CD8-positive, alpha-beta memory T cell (primary cell): ENCODE data around the gene TIGD1. TPM values are rescaled to one million over a fixed set of nuclear protein-coding genes. Genes with fewer than 3 reads are reported as not detected.
A peak's percentile ranks its signal among the peaks of the same experiment; 100 is the strongest.

Experiments used
- CTCF ChIA-PET: fragments of 350-600 bp; sonication (Branson Sonifier 250); formaldehyde crosslinking; loops from one replicate; lab custom pipeline; 2021; ENCODE audit warnings: antibody characterized with exemption; lab: Charles Lee
- POLR2A ChIA-PET: fragments of 350-600 bp; sonication (Branson Sonifier 250); formaldehyde crosslinking; loops from one replicate; lab custom pipeline; 2021; ENCODE audit warnings: antibody characterized with exemption; lab: Charles Lee
- DNase-seq, 5 donors: peaks; one replicate each; pipeline versions ENCODE4 v3.0.0 to v3.0.0-alpha.2; 2020 to 2022; ENCODE audit warnings: mixed read lengths in 1 of 5
- H3K27ac ChIP-seq: one replicate; pipeline ENCODE4 v1.7.0; 2013; ENCODE audit warnings: low read depth, mild to moderate bottlenecking, low read length, moderate library complexity
- H3K27me3 ChIP-seq: 2 replicates; pipeline ENCODE4 v1.7.0; 2013; ENCODE audit warnings: low read length, mild to moderate bottlenecking; ENCODE audit not compliant: insufficient read depth, poor library complexity, severe bottlenecking
- H3K36me3 ChIP-seq: 2 replicates; pipeline ENCODE4 v1.7.0; 2013; ENCODE audit warnings: mild to moderate bottlenecking, low read length, moderate library complexity; ENCODE audit not compliant: insufficient read depth
- H3K4me1 ChIP-seq: 2 replicates; pipeline ENCODE4 v1.7.0; 2013; ENCODE audit warnings: mild to moderate bottlenecking, low read length, moderate library complexity; ENCODE audit not compliant: insufficient read depth
- H3K4me3 ChIP-seq: 2 replicates; pipeline ENCODE4 v1.7.0; 2013; ENCODE audit warnings: mild to moderate bottlenecking, low read length
- H3K9me3 ChIP-seq: 2 replicates; pipeline ENCODE4 v1.7.0; 2013; ENCODE audit warnings: mild to moderate bottlenecking, low read length
- H3K27ac Mint-ChIP-seq, 8 donors: one replicate each; pipeline ENCODE4 v1.8.0; 2020 to 2021; ENCODE audit warnings: mixed read lengths in 8 of 8, mild to moderate bottlenecking in 6 of 8, inconsistent platforms in 3 of 8, moderate library complexity in 3 of 8
- H3K27me3 Mint-ChIP-seq, 2 donors: one replicate each; pipeline ENCODE4 v1.8.0; 2020 to 2021; ENCODE audit warnings: mixed read lengths in 2 of 2, mild to moderate bottlenecking in 1 of 2, moderate library complexity in 1 of 2
- H3K36me3 Mint-ChIP-seq, 3 donors: one replicate each; pipeline ENCODE4 v1.8.0; 2020 to 2021; ENCODE audit warnings: mixed read lengths in 3 of 3, inconsistent platforms in 1 of 3, mild to moderate bottlenecking in 1 of 3
- H3K4me1 Mint-ChIP-seq, 3 donors: one replicate each; pipeline ENCODE4 v1.8.0; 2020 to 2021; ENCODE audit warnings: mixed read lengths in 3 of 3, inconsistent platforms in 1 of 3, mild to moderate bottlenecking in 1 of 3
- H3K4me3 Mint-ChIP-seq, 7 donors: one replicate each; pipeline ENCODE4 v1.8.0; 2020 to 2021; ENCODE audit warnings: mixed read lengths in 7 of 7, mild to moderate bottlenecking in 6 of 7, moderate library complexity in 4 of 7, inconsistent platforms in 2 of 7
- H3K9me3 Mint-ChIP-seq, 5 donors: one replicate each; pipeline ENCODE4 v1.8.0; 2020 to 2022; ENCODE audit warnings: mixed read lengths in 5 of 5, mild to moderate bottlenecking in 3 of 5, moderate library complexity in 2 of 5, inconsistent platforms in 1 of 5
- polyA plus RNA-seq: library from polyadenylated mRNA; unstranded; fragments of 300-500 nt; fragmentation: Illumina TruSeq; gene quantifications from one replicate; pipeline ENCODE4 v1.2.3, GENCODE V29; 2021
- total RNA-seq, 2 experiments: library from RNA; stranded (reverse); gene quantifications; one replicate each; pipeline ENCODE4 v1.2.3, GENCODE V29; 2021

The TIGD1 gene
- total and polyA plus RNA-seq, 3 experiments from 2014 or later = 6.4 to 7.0 (median 6.5) TPM

- Mint-ChIP-seq H3K27ac (peak overlapping the region in 2 of 8 donors; percentile 2 to 35), H3K4me1 (peaks cover 0 to 1% (median 0%) of the 10 kb centered on the region in 3 donors), H3K27me3 (no peaks in the 10 kb centered on the region), H3K9me3 (no peaks in the 10 kb centered on the region), H3K36me3 (peaks cover 27 to 99% (median 35%) of the 10 kb centered on the region in 3 donors), H3K4me3 (no peak overlapping the region)
- no peak overlapping the region for H3K27ac ChIP-seq
- no peak for DNase-seq
- H3K9me3 ChIP-seq = no peaks in the 10 kb centered on the region
- CTCF ChIA-PET = no interaction called here
- H3K4me1 ChIP-seq = no peaks in the 10 kb centered on the region
- no peak overlapping the region for H3K4me3 ChIP-seq
- no peaks in the 10 kb centered on the region for H3K27me3 ChIP-seq
- POLR2A ChIA-PET = no interaction called here
- peaks cover 50% of the 10 kb centered on the region for H3K36me3 ChIP-seq
Measured at GRCh38 chr2:232567721-232568120, 17.4 kb upstream of the TIGD1 start.

GRCh38 chr2:232563580-232563979 lies 13.2 kb upstream of the TIGD1 start:
- Histone ChIP-seq H3K9me3 (no peaks in the 10 kb centered on the region), H3K36me3 (peaks cover 30% of the 10 kb centered on the region), H3K27me3 (no peaks in the 10 kb centered on the region), H3K27ac (no peak overlapping the region), H3K4me1 (no peaks in the 10 kb centered on the region), H3K4me3 (no peak overlapping the region)
- H3K4me3 Mint-ChIP-seq = no peak overlapping the region
- peaks cover 0 to 1% (median 0%) of the 10 kb centered on the region in 3 donors for H3K4me1 Mint-ChIP-seq
- H3K27ac Mint-ChIP-seq = no peak overlapping the region
- H3K9me3 Mint-ChIP-seq = no peaks in the 10 kb centered on the region
- peaks cover 0 to 2% of the 10 kb centered on the region in 2 donors for H3K27me3 Mint-ChIP-seq
- ChIA-PET POLR2A (no interaction called here), CTCF (interaction anchor here (1.4 kb wide), 1 partner anchor 13 kb away, joined by 3 read pairs; the partner anchor contains the start of genes EIF4E2 and TIGD1)
- DNase-seq = no peak
- peaks cover 21 to 94% (median 31%) of the 10 kb centered on the region in 3 donors for H3K36me3 Mint-ChIP-seq

GRCh38 chr2:232562515-232563151 lies 12.3 kb upstream of the TIGD1 start:
- H3K27ac ChIP-seq = no peak overlapping the region
- no peak overlapping the region for H3K4me3 ChIP-seq
- H3K9me3 Mint-ChIP-seq = no peaks in the 10 kb centered on the region
- peaks cover 0 to 2% of the 10 kb centered on the region in 2 donors for H3K27me3 Mint-ChIP-seq
- H3K4me1 ChIP-seq = no peaks in the 10 kb centered on the region
- CTCF ChIA-PET = interaction anchor here (1.4 kb wide), 1 partner anchor 12 kb away, joined by 3 read pairs; the partner anchor contains the start of genes EIF4E2 and TIGD1
- H3K36me3 ChIP-seq = peaks cover 25% of the 10 kb centered on the region
- H3K4me3 Mint-ChIP-seq = no peak overlapping the region
- H3K27me3 ChIP-seq = no peaks in the 10 kb centered on the region
- H3K36me3 Mint-ChIP-seq = peaks cover 13 to 90% (median 29%) of the 10 kb centered on the region in 3 donors
- no peaks in the 10 kb centered on the region for H3K9me3 ChIP-seq
- H3K4me1 Mint-ChIP-seq = peaks cover 0 to 4% (median 1%) of the 10 kb centered on the region in 3 donors
- DNase-seq = no peak
- H3K27ac Mint-ChIP-seq = no peak overlapping the region
- POLR2A ChIA-PET = no interaction called here

GRCh38 chr2:232556426-232556825 lies 6.1 kb upstream of the TIGD1 start:
- Histone ChIP-seq H3K27me3 (no peaks in the 10 kb centered on the region), H3K27ac (no peak overlapping the region), H3K4me1 (peaks cover 31% of the 10 kb centered on the region), H3K4me3 (no peak overlapping the region), H3K36me3 (peaks cover 20% of the 10 kb centered on the region), H3K9me3 (no peaks in the 10 kb centered on the region)
- Mint-ChIP-seq H3K27me3 (no peaks in the 10 kb centered on the region), H3K4me1 (peaks cover 45 to 62% (median 55%) of the 10 kb centered on the region in 3 donors), H3K9me3 (no peaks in the 10 kb centered on the region), H3K36me3 (peaks cover 3 to 84% (median 18%) of the 10 kb centered on the region in 3 donors), H3K27ac (peak overlapping the region in 2 of 8 donors; percentile 26 to 43), H3K4me3 (peak overlapping the region in 1 of 7 donors; percentile 6)
- ChIA-PET POLR2A (no interaction called here), CTCF (no interaction called here)
- DNase-seq = no peak

GRCh38 chr2:232551776-232552175 lies 1.4 kb upstream of the TIGD1 start:
- H3K27ac Mint-ChIP-seq = peak overlapping the region; percentile 92 to 99 (median 98)
- POLR2A ChIA-PET = interaction anchor here (0.6 kb wide), 1 partner anchor 11 kb away, joined by 5 read pairs; no protein-coding TSS in a partner anchor
- peak overlapping the region; percentile 80 for H3K4me3 ChIP-seq
- no peaks in the 10 kb centered on the region for H3K27me3 ChIP-seq
- peak overlapping the region; percentile 96 to 100 (median 98) for H3K4me3 Mint-ChIP-seq
- no peak overlapping the region for H3K27ac ChIP-seq
- peaks cover 76 to 92% (median 89%) of the 10 kb centered on the region in 3 donors for H3K4me1 Mint-ChIP-seq
- no peaks in the 10 kb centered on the region for H3K9me3 Mint-ChIP-seq
- no peak for DNase-seq
- peaks cover 64% of the 10 kb centered on the region for H3K4me1 ChIP-seq
- CTCF ChIA-PET = interaction anchor here (1.0 kb wide), 1 partner anchor 29 kb away, joined by 3 read pairs; no protein-coding TSS in a partner anchor
- peaks cover 10% of the 10 kb centered on the region for H3K36me3 ChIP-seq
- no peaks in the 10 kb centered on the region for H3K9me3 ChIP-seq
- peaks cover 3 to 76% (median 8%) of the 10 kb centered on the region in 3 donors for H3K36me3 Mint-ChIP-seq
- H3K27me3 Mint-ChIP-seq = no peaks in the 10 kb centered on the region

GRCh38 chr2:232551250-232551638 lies 887 bp upstream of the TIGD1 start:
- H3K9me3 ChIP-seq = no peaks in the 10 kb centered on the region
- H3K27me3 Mint-ChIP-seq = no peaks in the 10 kb centered on the region
- H3K36me3 Mint-ChIP-seq = peaks cover 4 to 74% (median 6%) of the 10 kb centered on the region in 3 donors
- H3K27ac Mint-ChIP-seq = peak overlapping the region; percentile 92 to 99 (median 98)
- peaks cover 66% of the 10 kb centered on the region for H3K4me1 ChIP-seq
- H3K27me3 ChIP-seq = no peaks in the 10 kb centered on the region
- H3K4me1 Mint-ChIP-seq = peaks cover 76 to 92% (median 89%) of the 10 kb centered on the region in 3 donors
- H3K4me3 Mint-ChIP-seq = peak overlapping the region; percentile 96 to 100 (median 98)
- CTCF ChIA-PET = interaction anchor here (0.8 to 1.3 kb wide), 3 partner anchors 12 to 47 kb away, joined by 3 read pairs; no protein-coding TSS in a partner anchor
- peaks cover 5% of the 10 kb centered on the region for H3K36me3 ChIP-seq
- peak overlapping the region; percentile 99 for H3K27ac ChIP-seq
- peak overlapping the region; percentile 80 for H3K4me3 ChIP-seq
- POLR2A ChIA-PET = interaction anchor here (0.6 to 1.4 kb wide), 5 partner anchors 11 to 1021 kb away, joined by 3 to 5 read pairs (median 4); partner anchors contain the start of genes NMUR1 and PDE6D
- H3K9me3 Mint-ChIP-seq = no peaks in the 10 kb centered on the region
- DNase-seq = no peak

- peaks cover 68 to 88% (median 74%) of the 10 kb centered on the region in 3 donors for H3K4me1 Mint-ChIP-seq
- peaks cover 68% of the 10 kb centered on the region for H3K4me1 ChIP-seq
- H3K27me3 ChIP-seq = no peaks in the 10 kb centered on the region
- peak in 1 of 5 donors; percentile 7 for DNase-seq
- no peaks in the 10 kb centered on the region for H3K9me3 ChIP-seq
- peaks cover 3% of the 10 kb centered on the region for H3K36me3 ChIP-seq
- H3K9me3 Mint-ChIP-seq = no peaks in the 10 kb centered on the region
- H3K27me3 Mint-ChIP-seq = no peaks in the 10 kb centered on the region
- H3K4me3 Mint-ChIP-seq = peak overlapping the region; percentile 96 to 100 (median 98)
- H3K27ac ChIP-seq = peak overlapping the region; percentile 99
- CTCF ChIA-PET = interaction anchor here (0.6 to 1.3 kb wide), 2 partner anchors 14 to 581 kb away, joined by 3 read pairs; no protein-coding TSS in a partner anchor
- POLR2A ChIA-PET = interaction anchor here (0.6 to 1.4 kb wide), 2 partner anchors 283 to 769 kb away, joined by 3 read pairs; partner anchors contain the start of gene PDE6D
- peak overlapping the region; percentile 98 to 100 (median 99) for H3K27ac Mint-ChIP-seq
- H3K36me3 Mint-ChIP-seq = peaks cover 1 to 65% (median 4%) of the 10 kb centered on the region in 3 donors
- H3K4me3 ChIP-seq = peak overlapping the region; percentile 80
Measured at GRCh38 chr2:232549655-232550353, 553 bp downstream of the TIGD1 start.
